ENCODE data around the gene CGB2. TPM values are rescaled to one million over a fixed set of nuclear protein-coding genes. Genes with fewer than 3 reads are reported as not detected.

Gene CGB2
- total and polyA plus RNA-seq, 2 of the 13 experiments (the other 11 are each of a cell fraction or from before 2014, with no cell fraction given), result not detected

DNA sequence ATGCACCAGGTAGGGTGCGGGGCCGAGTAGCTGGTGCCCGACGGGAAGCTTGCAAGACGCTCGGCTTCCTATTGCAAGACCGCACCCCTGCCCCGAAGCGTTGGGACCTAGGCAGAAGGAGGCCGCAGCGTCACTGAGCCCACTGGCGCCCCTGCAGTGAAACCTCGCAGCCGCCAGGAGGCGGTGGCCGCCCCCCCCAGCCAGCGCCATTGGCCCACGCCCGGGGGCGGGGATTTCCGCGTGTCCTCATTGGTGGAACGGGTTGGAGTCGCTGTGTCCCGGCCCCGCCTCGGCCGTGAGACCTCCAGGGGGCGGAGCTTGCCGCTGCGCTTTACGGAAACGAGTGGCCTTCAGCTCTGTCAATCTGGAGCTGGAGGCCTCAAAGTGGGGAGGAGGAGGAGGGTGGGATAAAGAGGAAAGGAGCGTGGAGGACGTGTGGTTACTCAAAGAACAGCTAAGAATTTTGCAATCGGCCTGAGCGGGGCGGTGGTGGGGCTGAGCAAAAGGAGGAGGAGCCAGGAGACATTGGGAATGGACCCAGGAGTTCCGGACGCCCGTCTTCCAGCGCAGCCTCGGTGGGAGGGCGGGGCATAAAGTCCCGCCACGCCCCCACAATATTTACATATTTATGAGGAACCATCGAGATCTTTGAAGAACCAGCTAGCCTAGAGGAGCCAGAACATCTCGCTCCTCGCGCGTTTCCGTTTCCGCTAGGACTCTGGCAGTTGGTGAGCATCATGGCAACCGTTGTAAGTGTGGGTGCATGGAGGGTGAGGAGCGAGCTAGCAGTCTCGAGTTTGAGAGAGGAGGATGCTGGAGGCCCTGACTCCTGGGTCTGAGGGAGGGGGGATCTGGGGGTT, 38.3 kb upstream of the CGB2 start, which contains the start of the genes GYS1 and RUVBL2:
TSS of gene GYS1 (minus strand) at position 135 of the 860 bp plus-strand sequence. CDS start 197 bp downstream, outside the sequence.
TSS of gene RUVBL2 (plus strand) at position 713 of the 860 bp plus-strand sequence. CDS start at position 738, 25 bp downstream.
- POLR2A ChIA-PET, result interaction anchor here (0.5 to 3.7 kb wide), 35 partner anchors 9 to 683 kb away, joined by 3 to 57 read pairs (median 5); partner anchors contain the start of genes ALDH16A1, BAX, FTL and HRC
- Histone ChIP-seq H4K20me1 (ENCODE audit: insufficient read depth, low read length) (no peaks in the 10 kb centered on the region), H2AFZ (ENCODE audit: low read length) (peak within 1 kb of the TSS; percentile 29), H3K4me2 (ENCODE audit: low read depth, low read length) (peak within 1 kb of the TSS; percentile 93), H3K36me3 (replicated peaks in 1 of 2; ENCODE audit: control insufficient read depth in 1 of 2, insufficient read depth in 2 of 2, low read length in 2 of 2) (peaks cover 4 to 10% of the 10 kb centered on the region in 2 experiments; a peak in 4 of 5 replicates), H3K4me3 (replicated peaks in 1 of 3; ENCODE audit: insufficient read depth in 1 of 3, low read depth in 2 of 3, low read length in 3 of 3) (peak within 1 kb of the TSS; percentile 90 to 98 (median 98)), H3K79me2 (ENCODE audit: insufficient read depth, low read length) (peaks cover 59% of the 10 kb centered on the region), H3K4me1 (ENCODE audit: insufficient read depth, low read length) (peaks cover 41% of the 10 kb centered on the region), H3K27me3 (ENCODE audit: control insufficient read depth in 1 of 2, insufficient read depth in 2 of 2, low read length in 2 of 2) (no peaks in the 10 kb centered on the region; a peak in 1 of 5 replicates), H3K27ac (ENCODE audit: extremely low read length, insufficient read depth, low read length) (peak within 1 kb of the TSS; percentile 80), H3K9ac (ENCODE audit: insufficient read depth, low read depth, low read length) (peak within 1 kb of the TSS; percentile 85), H3K9me3 (ENCODE audit: low read length) (no peaks in the 10 kb centered on the region)
- 1% methylated on average over 21 of the region's 56 CpGs for WGBS (ENCODE audit: low lambda C conversion rate)
- peak; percentile 90 for ATAC-seq
- CTCF ChIA-PET (ENCODE audit: low intra/inter-chr PET ratio, low total read pairs), result no interaction called here
- in situ Hi-C loops (cut with HindIII; ENCODE audit: extremely low pct_ligation_motif_present, low pct_unique_long_range_greater_than_20kb) (no loop called here), intact Hi-C loops (cut with micrococcal nuclease; ENCODE audit: unreplicated experiment) (no loop called here)
- FAIRE-seq, result peak; percentile 98
- no TSS peak for BruUV-seq (replicated peaks)
- peak; percentile 99 for DNase-seq (ENCODE audit: low spot score)
- TF ChIP-seq ZNF446 (CRISPR knock-in tag; IDR thresholded peaks at IDR 0.05), result no peak; the same call in 1 of the 2 replicates
- TF ChIP-seq GLI4 (CRISPR knock-in tag; IDR thresholded peaks at IDR 0.05; ENCODE audit: borderline replicate concordance), result no peak; the same call in 1 of the 2 replicates
- TF ChIP-seq CCAR2 (optimal IDR thresholded peaks at IDR 0.05; ENCODE audit: low read depth, low read length), result no peak
- TF ChIP-seq FOXM1 (CRISPR knock-in tag; IDR thresholded peaks at IDR 0.05), result no peak
- TF ChIP-seq, protein P1, sequence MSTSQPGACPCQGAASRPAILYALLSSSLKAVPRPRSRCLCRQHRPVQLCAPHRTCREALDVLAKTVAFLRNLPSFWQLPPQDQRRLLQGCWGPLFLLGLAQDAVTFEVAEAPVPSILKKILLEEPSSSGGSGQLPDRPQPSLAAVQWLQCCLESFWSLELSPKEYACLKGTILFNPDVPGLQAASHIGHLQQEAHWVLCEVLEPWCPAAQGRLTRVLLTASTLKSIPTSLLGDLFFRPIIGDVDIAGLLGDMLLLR (CRISPR knock-in tag; IDR thresholded peaks at IDR 0.05), result 0 out of 2 replicates have a peak, but pooled peaks have one; percentile 66
- TF ChIP-seq NBN (conservative IDR thresholded peaks at IDR 0.05), result no peak
- TF ChIP-seq ZNF746 (CRISPR knock-in tag; IDR thresholded peaks at IDR 0.05), result no peak
- no peak for TF ChIP-seq JARID2 (CRISPR knock-in tag; IDR thresholded peaks at IDR 0.05; ENCODE audit: insufficient replicate concordance)
- TF ChIP-seq NR2F1 (CRISPR knock-in tag; IDR thresholded peaks at IDR 0.05), result no peak
- no peak for TF ChIP-seq ZC3H4 (CRISPR knock-in tag; IDR thresholded peaks at IDR 0.05; ENCODE audit: borderline replicate concordance)
- no peak for TF ChIP-seq HDAC2 (CRISPR knock-in tag; IDR thresholded peaks at IDR 0.05)
- TF ChIP-seq TRIM24 (CRISPR knock-in tag; IDR thresholded peaks at IDR 0.05), result no peak
- TF ChIP-seq, protein P2, sequence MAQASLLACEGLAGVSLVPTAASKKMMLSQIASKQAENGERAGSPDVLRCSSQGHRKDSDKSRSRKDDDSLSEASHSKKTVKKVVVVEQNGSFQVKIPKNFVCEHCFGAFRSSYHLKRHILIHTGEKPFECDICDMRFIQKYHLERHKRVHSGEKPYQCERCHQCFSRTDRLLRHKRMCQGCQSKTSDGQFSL (CRISPR knock-in tag; IDR thresholded peaks at IDR 0.05), result peak; percentile 100
- no peak for TF ChIP-seq NAIF1 (CRISPR knock-in tag; IDR thresholded peaks at IDR 0.05; ENCODE audit: borderline replicate concordance)
- no peak for TF ChIP-seq ZNF569 (CRISPR knock-in tag; IDR thresholded peaks at IDR 0.05; ENCODE audit: borderline replicate concordance)
- TF ChIP-seq AHR (CRISPR knock-in tag; IDR thresholded peaks at IDR 0.05), result no peak
- TF ChIP-seq, protein P3, sequence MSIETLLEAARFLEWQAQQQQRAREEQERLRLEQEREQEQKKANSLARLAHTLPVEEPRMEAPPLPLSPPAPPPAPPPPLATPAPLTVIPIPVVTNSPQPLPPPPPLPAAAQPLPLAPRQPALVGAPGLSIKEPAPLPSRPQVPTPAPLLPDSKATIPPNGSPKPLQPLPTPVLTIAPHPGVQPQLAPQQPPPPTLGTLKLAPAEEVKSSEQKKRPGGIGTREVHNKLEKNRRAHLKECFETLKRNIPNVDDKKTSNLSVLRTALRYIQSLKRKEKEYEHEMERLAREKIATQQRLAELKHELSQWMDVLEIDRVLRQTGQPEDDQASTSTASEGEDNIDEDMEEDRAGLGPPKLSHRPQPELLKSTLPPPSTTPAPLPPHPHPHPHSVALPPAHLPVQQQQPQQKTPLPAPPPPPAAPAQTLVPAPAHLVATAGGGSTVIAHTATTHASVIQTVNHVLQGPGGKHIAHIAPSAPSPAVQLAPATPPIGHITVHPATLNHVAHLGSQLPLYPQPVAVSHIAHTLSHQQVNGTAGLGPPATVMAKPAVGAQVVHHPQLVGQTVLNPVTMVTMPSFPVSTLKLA (IDR thresholded peaks at IDR 0.05), result peak; percentile 70
- no peak for TF ChIP-seq ZNF652 (CRISPR knock-in tag; IDR thresholded peaks at IDR 0.05; ENCODE audit: borderline replicate concordance, low read depth)
- peak; percentile 52; the same call in 1 of the 2 replicates for TF ChIP-seq MYC (CRISPR knock-in tag; IDR thresholded peaks at IDR 0.05; ENCODE audit: borderline replicate concordance)
- TF ChIP-seq HOXA3 (CRISPR knock-in tag; IDR thresholded peaks at IDR 0.05), result peak; percentile 45; the same call in 1 of the 2 replicates
